ENCODE measurements around the gene AFF1. TPM values are rescaled to one million over a fixed set of nuclear protein-coding genes. Genes with fewer than 3 reads are reported as not detected.

The AFF1 gene
- total RNA-seq, 1 experiment from 2014 or later: 93.4 TPM

- TF ChIP-seq GABPB1 (CRISPR knock-in tag; IDR thresholded peaks at IDR 0.05) (no peak), ARID4B (CRISPR knock-in tag; IDR thresholded peaks at IDR 0.05; ENCODE audit: borderline replicate concordance) (no peak), MYBL2 (CRISPR knock-in tag; IDR thresholded peaks at IDR 0.05) (no peak), SOX15 (CRISPR knock-in tag; IDR thresholded peaks at IDR 0.05) (no peak), SP1 (CRISPR knock-in tag; conservative IDR thresholded peaks at IDR 0.05) (no peak), ZSCAN18 (CRISPR knock-in tag; IDR thresholded peaks at IDR 0.05) (no peak)
- Mint-ChIP-seq H3K9me3 (no peaks in the 10 kb centered on the region), H3K27me3 (ENCODE audit: low read depth) (no peaks in the 10 kb centered on the region), H3K4me1 (peaks cover 41% of the 10 kb centered on the region), H3K4me3 (no peak overlapping the region), H3K36me3 (peaks cover 42% of the 10 kb centered on the region), H3K27ac (peak overlapping the region; percentile 63; the same call in 1 of the 2 replicates)
- ChIA-PET CTCF (interaction anchor here (1.4 kb wide), 1 partner anchor 195 kb away, joined by 11 read pairs; no protein-coding TSS in a partner anchor), POLR2A (interaction anchor here (0.7 kb wide), 1 partner anchor 894 kb away, joined by 3 read pairs; no protein-coding TSS in a partner anchor)
- ATAC-seq (no peak), DNase-seq (ENCODE audit: low spot score) (no peak)
These were observed 182.9 kb downstream of the AFF1 start for GRCh38 chr4:87117732-87118075.

GRCh38 chr4:87118421-87118820, 183.6 kb downstream of the AFF1 start:
- POLR2A ChIA-PET: no interaction called here
- H3K9me3 Mint-ChIP-seq: no peaks in the 10 kb centered on the region
- TF ChIP-seq GABPB1 (CRISPR knock-in tag; IDR thresholded peaks at IDR 0.05): no peak
- no peak for TF ChIP-seq AFF4 (CRISPR knock-in tag; IDR thresholded peaks at IDR 0.05; ENCODE audit: borderline replicate concordance)
- no peak for TF ChIP-seq ATF1 (CRISPR knock-in tag; IDR thresholded peaks at IDR 0.05)
- no peak for TF ChIP-seq NFYB (CRISPR knock-in tag; conservative IDR thresholded peaks at IDR 0.05; ENCODE audit: low read depth)
- TF ChIP-seq CTCF (IDR thresholded peaks at IDR 0.05): no peak
- DNase-seq (ENCODE audit: low spot score) (no peak), ATAC-seq (no peak)
- no peak overlapping the region for H3K4me3 Mint-ChIP-seq
- H3K27ac Mint-ChIP-seq: no peak overlapping the region
- no peaks in the 10 kb centered on the region for H3K27me3 Mint-ChIP-seq (ENCODE audit: low read depth)
- H3K4me1 Mint-ChIP-seq: peaks cover 40% of the 10 kb centered on the region
- peaks cover 43% of the 10 kb centered on the region for H3K36me3 Mint-ChIP-seq
- CTCF ChIA-PET: no interaction called here

GRCh38 chr4:87118826-87119225, 184.0 kb downstream of the AFF1 start:
- Mint-ChIP-seq H3K9me3 (no peaks in the 10 kb centered on the region), H3K36me3 (peaks cover 45% of the 10 kb centered on the region), H3K27me3 (ENCODE audit: low read depth) (no peaks in the 10 kb centered on the region), H3K4me1 (peaks cover 37% of the 10 kb centered on the region), H3K27ac (no peak overlapping the region), H3K4me3 (no peak overlapping the region)
- CTCF ChIA-PET: interaction anchor here (0.5 kb wide), 1 partner anchor 54 kb away, joined by 3 read pairs; no protein-coding TSS in a partner anchor
- DNase-seq (ENCODE audit: low spot score) (no peak), ATAC-seq (peak; percentile 69)
- POLR2A ChIA-PET: no interaction called here
- TF ChIP-seq ZNF671 (CRISPR knock-in tag; IDR thresholded peaks at IDR 0.05) (no peak), ATF1 (CRISPR knock-in tag; IDR thresholded peaks at IDR 0.05) (no peak), ZBTB21 (CRISPR knock-in tag; IDR thresholded peaks at IDR 0.05; ENCODE audit: borderline replicate concordance) (no peak), TEAD1 (CRISPR knock-in tag; IDR thresholded peaks at IDR 0.05) (no peak), ZNF416 (CRISPR knock-in tag; IDR thresholded peaks at IDR 0.05) (no peak), E2F1 (CRISPR knock-in tag; IDR thresholded peaks at IDR 0.05) (no peak), SOX15 (CRISPR knock-in tag; IDR thresholded peaks at IDR 0.05) (no peak), USF1 (CRISPR knock-in tag; IDR thresholded peaks at IDR 0.05) (no peak), NR1H2 (CRISPR knock-in tag; IDR thresholded peaks at IDR 0.05) (no peak), E2F5 (CRISPR knock-in tag; IDR thresholded peaks at IDR 0.05) (no peak), NFATC4 (CRISPR knock-in tag; IDR thresholded peaks at IDR 0.05) (no peak)

All from WTC11 (cell line).